DMS153 (cell line): ENCODE data around the gene ZNRF3.
A peak's percentile ranks its signal among the peaks of the same experiment; 100 is the strongest.
"Not testable (repeated sequence)": the region's sequence is repeated elsewhere in the genome, so short reads cannot be mapped to it uniquely, and the experiment has no call there.

Source experiments
- DNase-seq: peaks from one replicate; lab custom pipeline; 2025; lab: John Stamatoyannopoulos, UW

The ZNRF3 gene

GRCh38 chr22:28931844-28932567 lies 48.6 kb downstream of the ZNRF3 start:
- no peak for DNase-seq

GRCh38 chr22:28933321-28933720 lies 49.9 kb downstream of the ZNRF3 start:
- no peak for DNase-seq

- DNase-seq, result peak; percentile 13
Measured at GRCh38 chr22:28934026-28934425, 50.7 kb downstream of the ZNRF3 start.

- DNase-seq, result no peak
Measured at GRCh38 chr22:28935140-28935539, 51.8 kb downstream of the ZNRF3 start.

- no peak for DNase-seq
Measured at GRCh38 chr22:28935713-28936112, 52.3 kb downstream of the ZNRF3 start.

GRCh38 chr22:28936200-28936599 lies 52.8 kb downstream of the ZNRF3 start:
- no peak for DNase-seq

GRCh38 chr22:28937206-28938025 lies 54.0 kb downstream of the ZNRF3 start:
- DNase-seq, result no peak

- DNase-seq, result no peak
Measured at GRCh38 chr22:28938286-28938833, 55.0 kb downstream of the ZNRF3 start.

GRCh38 chr22:28939394-28939793 lies 56.0 kb downstream of the ZNRF3 start:
- DNase-seq, result no peak

- no peak for DNase-seq
Measured at GRCh38 chr22:28939932-28940331, 56.6 kb downstream of the ZNRF3 start.

- no peak for DNase-seq
Measured at GRCh38 chr22:28940441-28940840, 57.1 kb downstream of the ZNRF3 start.

- DNase-seq, result no peak
Measured at GRCh38 chr22:28942333-28942732, 59.0 kb downstream of the ZNRF3 start.

- DNase-seq, result no peak
Measured at GRCh38 chr22:28942801-28943500, 59.6 kb downstream of the ZNRF3 start.

- DNase-seq, result no peak
Measured at GRCh38 chr22:28943501-28943879, 60.1 kb downstream of the ZNRF3 start.

GRCh38 chr22:28947125-28947524 lies 63.8 kb downstream of the ZNRF3 start:
- DNase-seq, result no peak

- DNase-seq, result no peak
Measured at GRCh38 chr22:28948424-28948823, 65.1 kb downstream of the ZNRF3 start.

GRCh38 chr22:28948860-28949551 lies 65.6 kb downstream of the ZNRF3 start:
- DNase-seq, result not testable (repeated sequence)

- DNase-seq, result no peak
Measured at GRCh38 chr22:28949788-28950187, 66.4 kb downstream of the ZNRF3 start.

GRCh38 chr22:28950617-28951411 lies 67.4 kb downstream of the ZNRF3 start:
- DNase-seq, result no peak

GRCh38 chr22:28951530-28951929 lies 68.2 kb downstream of the ZNRF3 start:
- DNase-seq, result no peak

- no peak for DNase-seq
Measured at GRCh38 chr22:28951969-28952521, 68.7 kb downstream of the ZNRF3 start.
